Body of pancreas (tissue), 4 donors: ENCODE results near the gene BAZ2B. TPM values are rescaled to one million over a fixed set of nuclear protein-coding genes. Genes with fewer than 3 reads are reported as not detected.

Experiments
- ATAC-seq: fragments of 150-250 bp; one replicate; pipeline ENCODE4 v1.9.1; 2016
- DNase-seq, 4 donors: peaks; one replicate each; pipeline ENCODE4 v3.0.0-alpha.2; 2019
- H3K27ac ChIP-seq, 4 donors: fragments of 200-600 bp; sonication (generic); 1 replicate in 3 of 4; 2 replicates in 1 of 4; pipeline versions ENCODE4 v1.5.1 to v1.6.1; 2016 to 2019; ENCODE audit warnings: mild to moderate bottlenecking in 1 of 4, mixed read lengths in 1 of 4, moderate library complexity in 1 of 4
- H3K27me3 ChIP-seq, 2 donors: fragments of 200-600 bp; sonication (generic); one replicate each; pipeline ENCODE4 v1.6.0; 2016; ENCODE audit warnings: mild to moderate bottlenecking in 1 of 2
- H3K36me3 ChIP-seq, 2 donors: fragments of 200-600 bp; sonication (generic); replicated peaks in 1 of 2; 2 replicates each; pipeline ENCODE4 v1.5.1; 2016; ENCODE audit warnings: low read depth in 2 of 2; ENCODE audit not compliant: insufficient read depth in 1 of 2
- H3K4me1 ChIP-seq: fragments of 200-600 bp; sonication (generic); one replicate; pipeline ENCODE4 v1.6.0; 2016
- H3K4me3 ChIP-seq, 2 donors: fragments of 200-600 bp; sonication (generic); 1 replicate in 1 of 2; 2 replicates in 1 of 2; pipeline ENCODE4 v1.5.1; 2016 to 2019
- H3K9me3 ChIP-seq, 3 donors: fragments of 200-600 bp; sonication (generic); 1 replicate in 2 of 3; 2 replicates in 1 of 3; pipeline ENCODE4 v1.5.1; 2016
- CTCF ChIP-seq, 7 experiments: fragments of 450-650 bp in 4 of 7; fragments of 200-600 bp in 3 of 7; sonication (generic) in 3 of 7; IDR thresholded peaks; one replicate each; pipeline ENCODE4 v1.5.1; 2016 to 2019; ENCODE audit warnings: antibody characterized with exemption in 7 of 7
- POLR2A ChIP-seq, 3 donors: fragments of 450-650 bp; IDR thresholded peaks; one replicate each; pipeline ENCODE4 v1.6.1; 2016; ENCODE audit warnings: antibody characterized with exemption in 3 of 3, mild to moderate bottlenecking in 2 of 3
- WGBS, 2 donors: methylation state at CpG; one replicate each; pipeline ENCODE4 v1.1.5; 2017; 5-methylcytosine and 5-hydroxymethylcytosine counted together
- intact Hi-C: fragments of 100-400 bp; cut with DNase I; formaldehyde crosslinking; loops from one replicate; pipeline ENCODE4 v1.15.1; 2023
- total RNA-seq, 2 donors: library from RNA; depleted of rRNA; stranded (reverse); fragments of >200 nt; gene quantifications; one replicate each; pipeline ENCODE4 v1.1.0, GENCODE V29; 2016

Gene BAZ2B
- total RNA-seq, 2 donors from 2014 or later, result 62.5 to 104 TPM

- ATAC-seq (no peak), DNase-seq (no peak)
- WGBS, 2 donors, result 70 to 74% methylated on average over 2 of the region's 2 CpGs
- Histone ChIP-seq H3K9me3 (no peaks in the 10 kb centered on the region), H3K4me1 (peaks cover 31% of the 10 kb centered on the region), H3K36me3 (peaks cover 0 to 12% of the 10 kb centered on the region in 2 donors), H3K4me3 (no peak overlapping the region), H3K27me3 (no peaks in the 10 kb centered on the region), H3K27ac (no peak overlapping the region)
- TF ChIP-seq CTCF (IDR thresholded peaks at IDR 0.05), result no peak
- TF ChIP-seq POLR2A (IDR thresholded peaks at IDR 0.05), result no peak
- intact Hi-C loops, result no loop called here
Measured at GRCh38 chr2:159442159-159442852, 174.0 kb downstream of the BAZ2B start.

GRCh38 chr2:159441182-159441581 is 175.2 kb downstream of the BAZ2B start:
- no peaks in the 10 kb centered on the region for H3K27me3 ChIP-seq
- no peak overlapping the region for H3K4me3 ChIP-seq
- H3K27ac ChIP-seq, result no peak overlapping the region
- TF ChIP-seq POLR2A (IDR thresholded peaks at IDR 0.05) (no peak), CTCF (IDR thresholded peaks at IDR 0.05) (no peak)
- peaks cover 0 to 12% of the 10 kb centered on the region in 2 donors for H3K36me3 ChIP-seq
- intact Hi-C loops, result no loop called here
- H3K4me1 ChIP-seq, result peaks cover 31% of the 10 kb centered on the region
- 28 to 31% methylated on average over 1 of the region's 1 CpG for WGBS, 2 donors
- no peaks in the 10 kb centered on the region for H3K9me3 ChIP-seq
- DNase-seq, result no peak
- ATAC-seq, result no peak

- Histone ChIP-seq H3K27me3 (no peaks in the 10 kb centered on the region), H3K27ac (peak overlapping the region in 3 of 4 donors; percentile 6 to 65 (median 50)), H3K4me1 (peaks cover 31% of the 10 kb centered on the region), H3K9me3 (no peaks in the 10 kb centered on the region), H3K4me3 (no peak overlapping the region), H3K36me3 (peaks cover 0 to 3% of the 10 kb centered on the region in 2 donors)
- ATAC-seq, result no peak
- TF ChIP-seq CTCF (IDR thresholded peaks at IDR 0.05) (no peak), POLR2A (IDR thresholded peaks at IDR 0.05) (no peak)
- DNase-seq, result no peak
- intact Hi-C loops, result no loop called here
Measured at GRCh38 chr2:159439421-159439820, 176.9 kb downstream of the BAZ2B start.

GRCh38 chr2:159438720-159439353 is 177.5 kb downstream of the BAZ2B start:
- Histone ChIP-seq H3K27me3 (no peaks in the 10 kb centered on the region), H3K4me1 (peaks cover 31% of the 10 kb centered on the region), H3K36me3 (no peaks in the 10 kb centered on the region), H3K27ac (peak overlapping the region; percentile 3 to 65 (median 28)), H3K4me3 (no peak overlapping the region), H3K9me3 (no peaks in the 10 kb centered on the region)
- intact Hi-C loops, result no loop called here
- TF ChIP-seq POLR2A (IDR thresholded peaks at IDR 0.05) (no peak), CTCF (IDR thresholded peaks at IDR 0.05) (no peak)
- ATAC-seq, result peak; percentile 64
- WGBS, 2 donors, result 19 to 26% methylated on average over 5 of the region's 5 CpGs
- no peak for DNase-seq
